Smooth muscle cell (in vitro differentiated cells): Measurements from ENCODE around the gene PKDCC. TPM values are rescaled to one million over a fixed set of nuclear protein-coding genes. Genes with fewer than 3 reads are reported as not detected.

Experiments
- DNase-seq: peaks from one replicate; lab custom pipeline; 2025; ENCODE audit not compliant: unreplicated experiment; lab: John Stamatoyannopoulos, UW
- H2AFZ ChIP-seq: fragments of 200-600 bp; sonication (generic); 2 replicates; pipeline ENCODE4 v1.6.0; 2016; ENCODE audit warnings: antibody characterized with exemption, low read depth, mild to moderate bottlenecking
- H3F3A ChIP-seq: fragments of 200-600 bp; sonication (generic); 2 replicates; pipeline ENCODE4 v1.6.0; 2017; ENCODE audit warnings: antibody characterized with exemption, low read depth
- H3K27ac ChIP-seq: fragments of 200-600 bp; sonication (generic); 2 replicates; pipeline ENCODE4 v1.5.1; 2016; ENCODE audit warnings: low read depth, mild to moderate bottlenecking
- H3K27me3 ChIP-seq: fragments of 200-600 bp; sonication (generic); 2 replicates; pipeline ENCODE4 v1.6.1; 2016; ENCODE audit warnings: low read depth, mild to moderate bottlenecking
- H3K36me3 ChIP-seq: fragments of 200-600 bp; sonication (generic); 2 replicates; pipeline ENCODE4 v1.5.1; 2016; ENCODE audit warnings: low read depth
- H3K4me1 ChIP-seq: fragments of 200-600 bp; sonication (generic); 2 replicates; pipeline ENCODE4 v1.5.1; 2016; ENCODE audit warnings: low read depth
- H3K4me2 ChIP-seq: fragments of 200-600 bp; sonication (generic); 2 replicates; pipeline ENCODE4 v1.6.0; 2016; ENCODE audit warnings: mild to moderate bottlenecking
- H3K4me3 ChIP-seq: fragments of 200-600 bp; sonication (generic); 2 replicates; pipeline ENCODE4 v1.5.1; 2016; ENCODE audit warnings: mild to moderate bottlenecking
- H3K79me2 ChIP-seq: fragments of 200-600 bp; sonication (generic); 2 replicates; pipeline ENCODE4 v1.6.0; 2016; ENCODE audit warnings: low read depth, mild to moderate bottlenecking
- H3K9ac ChIP-seq: fragments of 200-600 bp; sonication (generic); 2 replicates; pipeline ENCODE4 v1.6.0; 2016; ENCODE audit warnings: low read depth
- H3K9me3 ChIP-seq: fragments of 200-600 bp; sonication (generic); replicated peaks from 2 replicates; pipeline ENCODE4 v1.5.1; 2016; ENCODE audit warnings: low read depth
- H4K20me1 ChIP-seq: fragments of 200-600 bp; sonication (generic); 2 replicates; pipeline ENCODE4 v1.6.0; 2016; ENCODE audit warnings: low read depth
- WGBS: methylation state at CpG from one replicate; pipeline ENCODE4 v1.1.7; 2016; ENCODE audit warnings: low lambda C conversion rate; 5-methylcytosine and 5-hydroxymethylcytosine counted together
- polyA plus RNA-seq: library from polyadenylated mRNA; unstranded; fragments of >200 nt; fragmentation: Nextera tagmentation; extraction: Ambion mirVana; gene quantifications from 2 replicates; pipeline ENCODE4 v1.2.1, GENCODE V29; 2016
- total RNA-seq: library from RNA; depleted of rRNA; stranded (reverse); fragments of >200 nt; gene quantifications from 2 replicates; pipeline ENCODE4 v1.2.3, GENCODE V29; 2014
- TF ChIP-seq, protein P1 (sequence below): fragments of 200-600 bp; sonication (generic); IDR thresholded peaks from 2 replicates; pipeline ENCODE4 v1.5.1; 2017; ENCODE audit warnings: borderline replicate concordance, mild to moderate bottlenecking, antibody characterized with exemption; ENCODE audit not compliant: insufficient read depth, poor library complexity, severe bottlenecking

The PKDCC gene
- total and polyA plus RNA-seq, 2 experiments from 2014 or later: 12.2 to 15.2 TPM

DNA sequence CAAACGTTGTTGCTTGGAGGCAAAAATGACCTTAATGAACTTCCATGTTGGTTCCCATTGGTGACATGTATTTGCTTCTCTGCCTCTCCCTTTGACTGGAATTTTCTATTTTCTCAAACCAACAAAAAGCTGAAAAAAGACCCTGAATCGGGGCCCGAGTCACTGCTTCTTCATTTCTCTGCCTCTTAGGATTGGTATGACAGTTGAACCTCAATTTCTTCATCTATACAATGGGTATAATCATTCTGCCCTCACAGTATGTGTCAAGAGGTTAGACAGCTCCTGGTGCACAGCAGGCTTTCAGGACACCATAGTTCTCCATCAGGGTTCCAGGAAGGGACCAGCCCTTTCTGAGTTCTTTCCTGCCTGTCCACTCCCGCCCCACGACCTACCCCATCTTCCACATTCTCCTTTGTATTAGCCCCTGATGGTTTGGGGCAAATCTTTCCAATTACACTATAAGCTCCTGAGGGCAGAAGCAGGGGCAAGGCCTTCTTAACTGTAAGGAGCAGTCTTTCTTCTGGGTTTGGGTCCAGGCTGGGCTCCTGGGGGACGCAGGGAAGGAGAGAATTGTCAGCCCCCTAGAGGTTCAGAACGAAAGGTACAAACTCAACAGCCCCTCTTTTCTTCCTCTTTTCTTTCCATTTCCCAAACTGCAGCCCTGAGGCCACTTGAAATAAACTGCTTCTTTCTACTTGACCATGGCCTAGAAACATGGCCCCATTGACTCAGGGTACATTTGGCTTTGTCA is 6.3 kb upstream of the PKDCC start:
- TF ChIP-seq, protein P1, sequence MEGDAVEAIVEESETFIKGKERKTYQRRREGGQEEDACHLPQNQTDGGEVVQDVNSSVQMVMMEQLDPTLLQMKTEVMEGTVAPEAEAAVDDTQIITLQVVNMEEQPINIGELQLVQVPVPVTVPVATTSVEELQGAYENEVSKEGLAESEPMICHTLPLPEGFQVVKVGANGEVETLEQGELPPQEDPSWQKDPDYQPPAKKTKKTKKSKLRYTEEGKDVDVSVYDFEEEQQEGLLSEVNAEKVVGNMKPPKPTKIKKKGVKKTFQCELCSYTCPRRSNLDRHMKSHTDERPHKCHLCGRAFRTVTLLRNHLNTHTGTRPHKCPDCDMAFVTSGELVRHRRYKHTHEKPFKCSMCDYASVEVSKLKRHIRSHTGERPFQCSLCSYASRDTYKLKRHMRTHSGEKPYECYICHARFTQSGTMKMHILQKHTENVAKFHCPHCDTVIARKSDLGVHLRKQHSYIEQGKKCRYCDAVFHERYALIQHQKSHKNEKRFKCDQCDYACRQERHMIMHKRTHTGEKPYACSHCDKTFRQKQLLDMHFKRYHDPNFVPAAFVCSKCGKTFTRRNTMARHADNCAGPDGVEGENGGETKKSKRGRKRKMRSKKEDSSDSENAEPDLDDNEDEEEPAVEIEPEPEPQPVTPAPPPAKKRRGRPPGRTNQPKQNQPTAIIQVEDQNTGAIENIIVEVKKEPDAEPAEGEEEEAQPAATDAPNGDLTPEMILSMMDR: no peak
- no peaks in the 10 kb centered on the region for H4K20me1 ChIP-seq
- DNase-seq: no peak
- H3K4me2 ChIP-seq: no peak overlapping the region
- peaks cover 22% of the 10 kb centered on the region for H3K4me1 ChIP-seq
- H3K9me3 ChIP-seq: no peaks in the 10 kb centered on the region
- no peak overlapping the region for H2AFZ ChIP-seq
- H3K4me3 ChIP-seq: no peak overlapping the region
- WGBS: 87% methylated on average over 7 of the region's 7 CpGs
- H3K9ac ChIP-seq: no peak overlapping the region
- H3K36me3 ChIP-seq: no peaks in the 10 kb centered on the region
- H3F3A ChIP-seq: peaks cover 11% of the 10 kb centered on the region
- H3K79me2 ChIP-seq: no peaks in the 10 kb centered on the region
- H3K27ac ChIP-seq: no peak overlapping the region
- H3K27me3 ChIP-seq: no peaks in the 10 kb centered on the region

DNA sequence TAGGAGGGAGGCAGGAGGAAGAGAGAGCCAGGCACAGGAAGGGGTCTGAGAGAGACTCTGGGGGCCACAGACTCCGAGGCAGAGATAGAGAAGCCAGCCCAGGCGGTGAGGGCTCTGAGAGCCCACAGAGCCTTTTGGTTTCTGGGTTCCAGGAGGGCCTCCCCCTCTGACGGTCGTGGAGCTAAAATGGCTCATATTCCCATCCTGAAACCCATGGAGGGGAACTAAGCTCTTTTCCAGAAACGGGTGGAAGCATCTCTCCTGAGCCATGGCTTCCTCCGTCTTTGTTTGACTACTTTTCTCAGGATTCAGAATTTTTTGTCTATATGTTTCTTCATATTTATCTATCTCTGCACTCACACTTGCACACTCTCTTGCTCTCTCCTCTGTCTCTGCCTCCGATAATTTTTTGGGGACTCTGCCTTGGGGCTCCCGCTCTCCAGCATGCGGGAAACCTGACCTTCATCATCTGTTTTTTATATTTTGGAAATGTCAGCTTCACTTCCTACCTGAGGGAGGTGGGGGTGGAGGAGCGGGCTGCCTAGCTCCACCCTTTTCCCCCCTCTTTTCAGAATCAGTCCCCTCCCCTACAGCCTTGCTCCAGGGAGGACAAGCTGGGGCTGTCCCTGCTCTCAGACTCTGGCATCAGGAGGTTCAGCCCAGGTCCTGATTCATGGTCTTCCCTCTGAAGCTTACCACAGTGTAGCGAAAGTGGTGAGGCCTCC is 5.0 kb upstream of the PKDCC start:
- DNase-seq: no peak
- peaks cover 24% of the 10 kb centered on the region for H3K4me1 ChIP-seq
- H3K79me2 ChIP-seq: no peaks in the 10 kb centered on the region
- H3K36me3 ChIP-seq: no peaks in the 10 kb centered on the region
- WGBS: 97% methylated on average over 11 of the region's 11 CpGs
- no peaks in the 10 kb centered on the region for H4K20me1 ChIP-seq
- no peaks in the 10 kb centered on the region for H3K27me3 ChIP-seq
- H3K27ac ChIP-seq: no peak overlapping the region
- H3K4me2 ChIP-seq: no peak overlapping the region
- H2AFZ ChIP-seq: no peak overlapping the region
- H3K4me3 ChIP-seq: no peak overlapping the region
- no peak overlapping the region for H3K9ac ChIP-seq
- peaks cover 16% of the 10 kb centered on the region for H3F3A ChIP-seq
- TF ChIP-seq, protein P1: no peak
- H3K9me3 ChIP-seq: no peaks in the 10 kb centered on the region

DNA sequence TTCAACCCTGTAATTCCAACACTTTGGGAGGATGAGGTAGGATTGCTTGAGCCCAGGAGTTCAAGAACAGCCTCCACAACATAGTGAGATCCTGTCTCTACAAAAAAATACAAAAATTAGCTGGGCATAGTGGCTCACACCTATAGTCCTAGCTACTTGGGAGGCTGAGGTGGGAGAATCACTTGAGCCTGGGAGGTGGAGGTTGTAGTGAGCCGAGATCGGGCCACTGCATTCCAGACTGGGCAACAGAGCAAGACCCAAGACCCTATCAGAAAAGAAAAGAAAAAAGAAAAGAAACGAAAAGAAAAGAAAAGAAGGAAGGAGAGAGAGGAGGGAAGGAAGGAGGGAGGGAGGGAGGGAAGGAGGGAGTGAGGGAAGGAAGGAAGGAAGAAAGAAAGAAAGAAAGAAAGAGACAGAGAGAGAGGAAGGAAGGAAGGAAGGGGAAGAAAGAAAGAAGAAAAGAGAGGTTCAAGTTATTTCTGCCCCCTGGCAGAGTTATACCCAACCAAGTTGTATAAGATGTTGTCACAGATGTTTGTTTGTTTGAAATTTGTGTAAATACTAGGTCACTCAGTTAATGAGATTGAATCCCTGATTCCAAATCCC is 3.9 kb upstream of the PKDCC start:
- Histone ChIP-seq H3K4me3 (no peak overlapping the region), H3K4me1 (peaks cover 26% of the 10 kb centered on the region)
- 100% methylated on average over 2 of the region's 3 CpGs for WGBS

More for the DNA sequence above, 3.9 kb upstream of the PKDCC start:
- Histone ChIP-seq H3K36me3 (no peaks in the 10 kb centered on the region), H3K4me2 (no peak overlapping the region), H4K20me1 (no peaks in the 10 kb centered on the region), H3K27me3 (no peaks in the 10 kb centered on the region), H3K27ac (no peak overlapping the region), H3K9me3 (no peaks in the 10 kb centered on the region), H2AFZ (no peak overlapping the region), H3F3A (peaks cover 16% of the 10 kb centered on the region), H3K9ac (no peak overlapping the region), H3K79me2 (peaks cover 4% of the 10 kb centered on the region)
- TF ChIP-seq, protein P1: no peak
- DNase-seq: no peak
